Measurements from ENCODE around the gene USP4.
A peak's percentile ranks its signal among the peaks of the same experiment; 100 is the strongest.
"Not testable (repeated sequence)": the region's sequence is repeated elsewhere in the genome, so short reads cannot be mapped to it uniquely, and the experiment has no call there.

Gene USP4

GRCh38 chr3:49255718-49256511 lies 83.9 kb downstream of the USP4 start:
- no peak for DNase-seq

- DNase-seq: no peak
These were observed 84.7 kb downstream of the USP4 start for GRCh38 chr3:49255112-49255511.

- DNase-seq: no peak
These were observed 86.3 kb downstream of the USP4 start for GRCh38 chr3:49253512-49253911.

- peak in 2 of 58 donors; percentile 5 to 19 for DNase-seq
These were observed 91.0 kb downstream of the USP4 start for GRCh38 chr3:49248840-49249227.

GRCh38 chr3:49244581-49245205 lies 95.2 kb downstream of the USP4 start:
- DNase-seq: peak in 3 of 58 donors; percentile 11 to 29 (median 15)

- DNase-seq: not testable (repeated sequence)
These were observed 99.8 kb downstream of the USP4 start for GRCh38 chr3:49240091-49240490.

- DNase-seq: peak in 7 of 58 donors; percentile 4 to 35 (median 7)
These were observed 101.4 kb downstream of the USP4 start for GRCh38 chr3:49238274-49239127.

GRCh38 chr3:49237344-49237743 lies 102.5 kb downstream of the USP4 start:
- DNase-seq: no peak

GRCh38 chr3:49236226-49236625 lies 103.6 kb downstream of the USP4 start:
- DNase-seq: no peak

- not testable (repeated sequence) for DNase-seq
These were observed 111.0 kb downstream of the USP4 start for GRCh38 chr3:49228817-49229216.

Data from anterior cingulate cortex (tissue), 58 donors.